Measurements from ENCODE around the gene ARHGAP21.
"Not testable (repeated sequence)": the region's sequence is repeated elsewhere in the genome, so short reads cannot be mapped to it uniquely, and the experiment has no call there.

Gene ARHGAP21

GRCh38 chr10:24680647-24681524 lies 42.8 kb downstream of the ARHGAP21 start:
- no peak for ATAC-seq

GRCh38 chr10:24678757-24679156 lies 44.9 kb downstream of the ARHGAP21 start:
- ATAC-seq = no peak

- peak in 1 of 2 donors; percentile 53 for ATAC-seq
These were observed 48.6 kb downstream of the ARHGAP21 start for GRCh38 chr10:24674892-24675632.

- ATAC-seq = no peak
These were observed 52.6 kb downstream of the ARHGAP21 start for GRCh38 chr10:24670964-24671670.

- no peak for ATAC-seq
These were observed 54.3 kb downstream of the ARHGAP21 start for GRCh38 chr10:24669285-24669852.

- no peak for ATAC-seq
These were observed 55.4 kb downstream of the ARHGAP21 start for GRCh38 chr10:24668247-24668646.

- no peak for ATAC-seq
These were observed 58.7 kb downstream of the ARHGAP21 start for GRCh38 chr10:24664991-24665390.

- no peak for ATAC-seq
These were observed 62.3 kb downstream of the ARHGAP21 start for GRCh38 chr10:24661376-24661775.

- not testable (repeated sequence) for ATAC-seq
These were observed 65.4 kb downstream of the ARHGAP21 start for GRCh38 chr10:24658319-24658718.

- not testable (repeated sequence) for ATAC-seq
These were observed 67.4 kb downstream of the ARHGAP21 start for GRCh38 chr10:24656326-24656725.

GRCh38 chr10:24652381-24652957 lies 71.2 kb downstream of the ARHGAP21 start:
- ATAC-seq = peak; percentile 75 to 80

- ATAC-seq = no peak
These were observed 71.8 kb downstream of the ARHGAP21 start for GRCh38 chr10:24651923-24652322.

GRCh38 chr10:24650669-24651391 lies 72.9 kb downstream of the ARHGAP21 start:
- no peak for ATAC-seq

- peak; percentile 67 to 75 for ATAC-seq
These were observed 77.9 kb downstream of the ARHGAP21 start for GRCh38 chr10:24645784-24646183.

- no peak for ATAC-seq
These were observed 78.7 kb downstream of the ARHGAP21 start for GRCh38 chr10:24645022-24645421.

GRCh38 chr10:24643679-24644209 lies 79.9 kb downstream of the ARHGAP21 start:
- ATAC-seq = no peak

GRCh38 chr10:24642921-24643678 lies 80.6 kb downstream of the ARHGAP21 start:
- peak; percentile 56 to 62 for ATAC-seq

- ATAC-seq = no peak
These were observed 84.6 kb downstream of the ARHGAP21 start for GRCh38 chr10:24639124-24639523.

GRCh38 chr10:24625778-24626177 lies 97.9 kb downstream of the ARHGAP21 start:
- no peak for ATAC-seq

GRCh38 chr10:24623383-24623782 lies 100.3 kb downstream of the ARHGAP21 start:
- no peak for ATAC-seq

All from activated CD4-positive, CD25-positive, alpha-beta regulatory T cell treated with anti-CD3 and anti-CD28 coated beads, Interleukin-2, amount 50 U/mL, for 24 hours (primary cell).